NT2/D1 (cell line): ENCODE data around the gene CDC23.

Experiments used
- DNase-seq: peaks from one replicate; pipeline ENCODE4 v3.0.0-alpha.2; 2011; ENCODE audit warnings: low read depth, low spot score
- H3K27me3 ChIP-seq: 2 replicates; pipeline ENCODE4 v1.6.0; 2011; ENCODE audit warnings: mild to moderate bottlenecking; ENCODE audit not compliant: insufficient read length, insufficient read depth
- H3K36me3 ChIP-seq: 2 replicates; pipeline ENCODE4 v1.6.1; 2011; ENCODE audit warnings: mild to moderate bottlenecking, low read length, mixed read lengths; ENCODE audit not compliant: insufficient read depth, insufficient read length
- H3K4me1 ChIP-seq: 2 replicates; pipeline ENCODE4 v1.5.1; 2011; ENCODE audit not compliant: insufficient read depth, insufficient read length
- H3K4me3 ChIP-seq: 2 replicates; pipeline ENCODE4 v1.5.1; 2011; ENCODE audit warnings: low read depth; ENCODE audit not compliant: insufficient read length
- H3K9ac ChIP-seq: 2 replicates; pipeline ENCODE4 v1.6.0; 2011; ENCODE audit warnings: low read depth; ENCODE audit not compliant: insufficient read length
- H3K9me3 ChIP-seq: 2 replicates; pipeline ENCODE4 v1.5.1; 2011; ENCODE audit warnings: mild to moderate bottlenecking, low read length; ENCODE audit not compliant: insufficient read depth
- SUZ12 ChIP-seq: IDR thresholded peaks from 2 replicates; pipeline ENCODE4 v1.6.1; 2011; ENCODE audit not compliant: insufficient read length, insufficient read depth; ENCODE audit errors: extremely low read depth
- YY1 ChIP-seq: IDR thresholded peaks from 2 replicates; pipeline ENCODE4 v1.6.1; 2011; ENCODE audit not compliant: insufficient read length, insufficient read depth
- ZNF274 ChIP-seq: IDR thresholded peaks from 2 replicates; pipeline ENCODE4 v1.6.1; 2011; ENCODE audit warnings: mild to moderate bottlenecking, low read depth, low read length

The CDC23 gene

GRCh38 chr5:138180183-138180782, 32.8 kb downstream of the CDC23 start:
- Histone ChIP-seq H3K9me3 (no peaks in the 10 kb centered on the region), H3K36me3 (peaks cover 64% of the 10 kb centered on the region), H3K27me3 (no peaks in the 10 kb centered on the region), H3K4me1 (no peaks in the 10 kb centered on the region), H3K4me3 (peak overlapping the region; percentile 93), H3K9ac (peak overlapping the region; percentile 88)
- TF ChIP-seq ZNF274 (no peak), SUZ12 (no peak), YY1 (no peak)
- no peak for DNase-seq

GRCh38 chr5:138179277-138179857, 33.8 kb downstream of the CDC23 start:
- Histone ChIP-seq H3K4me3 (peak overlapping the region; percentile 93), H3K36me3 (peaks cover 61% of the 10 kb centered on the region), H3K27me3 (no peaks in the 10 kb centered on the region), H3K9ac (peak overlapping the region; percentile 88), H3K4me1 (no peaks in the 10 kb centered on the region), H3K9me3 (no peaks in the 10 kb centered on the region)
- no peak for DNase-seq
- TF ChIP-seq ZNF274 (no peak), YY1 (no peak), SUZ12 (no peak)

- peaks cover 58% of the 10 kb centered on the region for H3K36me3 ChIP-seq
Observed at GRCh38 chr5:138178516-138179276, 34.4 kb downstream of the CDC23 start, which contains the start of the genes BRD8 and KIF20A. Gene BRD8 (minus strand): TSS chr5:138178630. CDS start chr5:138178614, 16 bp downstream. Gene KIF20A (plus strand): TSS chr5:138179112. CDS start chr5:138179681, 569 bp downstream.

GRCh38 chr5:138177941-138178515, 35.1 kb downstream of the CDC23 start:
- Histone ChIP-seq H3K9me3 (no peaks in the 10 kb centered on the region), H3K36me3 (peaks cover 57% of the 10 kb centered on the region), H3K9ac (peak overlapping the region; percentile 86), H3K27me3 (no peaks in the 10 kb centered on the region), H3K4me1 (no peaks in the 10 kb centered on the region), H3K4me3 (peak overlapping the region; percentile 93)
- no peak for TF ChIP-seq YY1
- TF ChIP-seq SUZ12: no peak
- TF ChIP-seq ZNF274: no peak
- no peak for DNase-seq

More at GRCh38 chr5:138178516-138179276, 34.4 kb downstream of the CDC23 start, which contains the start of the genes BRD8 and KIF20A:
- H3K9ac ChIP-seq: peak within 1 kb of the TSS; percentile 88
- DNase-seq: peak; percentile 85
- no peaks in the 10 kb centered on the region for H3K9me3 ChIP-seq
- peak within 1 kb of the TSS; percentile 93 for H3K4me3 ChIP-seq
- TF ChIP-seq ZNF274: no peak
- TF ChIP-seq YY1: peak; percentile 89
- no peaks in the 10 kb centered on the region for H3K27me3 ChIP-seq
- no peaks in the 10 kb centered on the region for H3K4me1 ChIP-seq

GRCh38 chr5:138170299-138170698, 42.8 kb downstream of the CDC23 start:
- Histone ChIP-seq H3K4me1 (no peaks in the 10 kb centered on the region), H3K27me3 (no peaks in the 10 kb centered on the region), H3K9me3 (no peaks in the 10 kb centered on the region), H3K36me3 (peaks cover 85% of the 10 kb centered on the region), H3K4me3 (no peak overlapping the region), H3K9ac (no peak overlapping the region)
- TF ChIP-seq ZNF274 (no peak), YY1 (no peak)
- no peak for DNase-seq

GRCh38 chr5:138169124-138169523, 44.0 kb downstream of the CDC23 start:
- no peak for DNase-seq
- no peak for TF ChIP-seq SUZ12
- TF ChIP-seq ZNF274: no peak
- no peak for TF ChIP-seq YY1
- Histone ChIP-seq H3K36me3 (peaks cover 91% of the 10 kb centered on the region), H3K27me3 (no peaks in the 10 kb centered on the region), H3K4me3 (no peak overlapping the region), H3K9ac (no peak overlapping the region), H3K4me1 (no peaks in the 10 kb centered on the region), H3K9me3 (no peaks in the 10 kb centered on the region)

- Histone ChIP-seq H3K9ac (no peak overlapping the region), H3K27me3 (no peaks in the 10 kb centered on the region), H3K4me3 (no peak overlapping the region), H3K9me3 (no peaks in the 10 kb centered on the region), H3K36me3 (peaks cover 97% of the 10 kb centered on the region), H3K4me1 (no peaks in the 10 kb centered on the region)
- no peak for DNase-seq
- TF ChIP-seq SUZ12: no peak
- TF ChIP-seq YY1: no peak
- TF ChIP-seq ZNF274: no peak
Observed at GRCh38 chr5:138163721-138164120, 49.4 kb downstream of the CDC23 start.
